ENCODE data around the gene CAMK2D. TPM values are rescaled to one million over a fixed set of nuclear protein-coding genes. Genes with fewer than 3 reads are reported as not detected.
"Not testable (repeated sequence)": the region's sequence is repeated elsewhere in the genome, so short reads cannot be mapped to it uniquely, and the experiment has no call there.

CAMK2D gene
- total and polyA plus RNA-seq, 2 donors = 23.0 to 27.9 TPM

DNA sequence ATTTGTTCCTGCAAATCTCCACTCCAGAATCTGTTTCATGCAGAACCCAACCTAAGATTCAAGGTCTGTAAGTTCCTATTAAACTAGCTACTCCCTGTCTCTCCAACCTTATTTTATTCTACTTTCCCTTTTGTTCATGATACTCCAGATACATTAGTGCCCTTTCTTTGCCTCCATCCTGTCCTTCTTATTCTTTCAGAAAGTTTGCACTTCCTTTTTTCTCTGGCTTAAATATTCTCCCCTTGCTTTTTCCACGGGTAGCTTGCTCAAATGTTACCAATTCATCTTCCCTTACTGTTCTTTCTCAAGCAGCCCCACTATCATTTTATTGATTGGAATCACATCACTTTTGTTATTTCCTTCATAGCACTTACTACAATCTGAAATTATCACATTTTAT lies 72.1 kb downstream of the CAMK2D start:
- Histone ChIP-seq H3K4me1 (ENCODE audit: control insufficient read depth in 2 of 2, insufficient read depth in 2 of 2, low read length in 2 of 2) (peaks cover 4 to 6% of the 10 kb centered on the region in 2 donors), H3K27ac (ENCODE audit: low read depth in 1 of 2, low read length in 1 of 2) (no peak overlapping the region), H3K36me3 (ENCODE audit: control insufficient read depth in 2 of 2, insufficient read depth in 2 of 2, low read length in 1 of 2) (no peaks in the 10 kb centered on the region), H3K27me3 (ENCODE audit: control insufficient read depth in 2 of 2, insufficient read depth in 1 of 2, low read length in 1 of 2) (no peaks in the 10 kb centered on the region), H3K4me3 (ENCODE audit: low read length in 2 of 2) (no peak overlapping the region), H3K9me3 (ENCODE audit: control insufficient read depth in 2 of 2, insufficient read depth in 1 of 2, low read length in 1 of 2) (no peaks in the 10 kb centered on the region)
- DNase-seq (ENCODE audit: low read depth in 6 of 9, low spot score in 9 of 9) = no peak
- WGBS = 47% methylated on average over 1 of the region's 1 CpG

DNA sequence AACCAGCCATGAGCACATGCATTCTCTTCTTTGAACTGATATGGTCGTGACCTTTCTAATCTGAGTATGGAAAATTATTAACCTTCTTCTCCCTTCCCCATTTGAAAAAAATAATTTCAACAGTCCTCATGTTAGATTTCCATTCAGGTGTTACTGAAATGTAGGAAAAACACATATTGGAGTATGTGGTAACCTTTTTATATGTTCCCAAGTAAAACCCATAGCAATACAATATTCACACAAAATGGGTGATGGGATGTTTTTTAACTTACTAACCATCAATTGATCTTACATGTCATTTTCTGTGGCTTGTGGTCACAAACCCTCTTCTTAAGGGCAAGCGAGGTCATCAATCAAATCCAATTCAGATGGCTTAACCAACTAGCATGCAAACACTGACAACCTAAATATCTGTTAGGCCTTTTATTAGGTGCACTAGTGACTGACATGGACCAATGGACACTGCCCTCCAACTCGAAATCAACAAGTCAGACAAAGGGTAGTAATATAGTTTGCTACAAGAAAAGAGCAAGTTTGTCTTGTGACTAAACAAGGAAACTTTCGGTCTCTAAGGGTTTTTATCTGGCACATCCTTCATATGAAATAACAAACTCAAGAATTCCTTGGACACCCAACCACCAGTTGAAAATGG lies 74.3 kb downstream of the CAMK2D start:
- DNase-seq (ENCODE audit: low read depth in 6 of 9, low spot score in 9 of 9) = no peak
- Histone ChIP-seq H3K9me3 (ENCODE audit: control insufficient read depth in 2 of 2, insufficient read depth in 1 of 2, low read length in 1 of 2) (no peaks in the 10 kb centered on the region), H3K27ac (ENCODE audit: low read depth in 1 of 2, low read length in 1 of 2) (no peak overlapping the region), H3K4me1 (ENCODE audit: control insufficient read depth in 2 of 2, insufficient read depth in 2 of 2, low read length in 2 of 2) (peaks cover 9 to 13% of the 10 kb centered on the region in 2 donors), H3K4me3 (ENCODE audit: low read length in 2 of 2) (no peak overlapping the region), H3K36me3 (ENCODE audit: control insufficient read depth in 2 of 2, insufficient read depth in 2 of 2, low read length in 1 of 2) (no peaks in the 10 kb centered on the region), H3K27me3 (ENCODE audit: control insufficient read depth in 2 of 2, insufficient read depth in 1 of 2, low read length in 1 of 2) (no peaks in the 10 kb centered on the region)
- WGBS = 87% methylated on average over 4 of the region's 4 CpGs

- not testable (repeated sequence) for H3K27ac ChIP-seq (ENCODE audit: low read depth in 1 of 2, low read length in 1 of 2); H3K4me3 ChIP-seq (ENCODE audit: low read length in 2 of 2); H3K36me3 ChIP-seq (ENCODE audit: control insufficient read depth in 2 of 2, insufficient read depth in 2 of 2, low read length in 1 of 2); H3K9me3 ChIP-seq (ENCODE audit: control insufficient read depth in 2 of 2, insufficient read depth in 1 of 2, low read length in 1 of 2); H3K27me3 ChIP-seq (ENCODE audit: control insufficient read depth in 2 of 2, insufficient read depth in 1 of 2, low read length in 1 of 2); DNase-seq (ENCODE audit: low read depth in 6 of 9, low spot score in 9 of 9)
- WGBS = 99% methylated on average over 4 of the region's 4 CpGs
- peaks cover 9 to 13% of the 10 kb centered on the region in 2 donors for H3K4me1 ChIP-seq (ENCODE audit: control insufficient read depth in 2 of 2, insufficient read depth in 2 of 2, low read length in 2 of 2)
These were observed 76.4 kb downstream of the CAMK2D start for GRCh38 chr4:113685157-113685556.

DNA sequence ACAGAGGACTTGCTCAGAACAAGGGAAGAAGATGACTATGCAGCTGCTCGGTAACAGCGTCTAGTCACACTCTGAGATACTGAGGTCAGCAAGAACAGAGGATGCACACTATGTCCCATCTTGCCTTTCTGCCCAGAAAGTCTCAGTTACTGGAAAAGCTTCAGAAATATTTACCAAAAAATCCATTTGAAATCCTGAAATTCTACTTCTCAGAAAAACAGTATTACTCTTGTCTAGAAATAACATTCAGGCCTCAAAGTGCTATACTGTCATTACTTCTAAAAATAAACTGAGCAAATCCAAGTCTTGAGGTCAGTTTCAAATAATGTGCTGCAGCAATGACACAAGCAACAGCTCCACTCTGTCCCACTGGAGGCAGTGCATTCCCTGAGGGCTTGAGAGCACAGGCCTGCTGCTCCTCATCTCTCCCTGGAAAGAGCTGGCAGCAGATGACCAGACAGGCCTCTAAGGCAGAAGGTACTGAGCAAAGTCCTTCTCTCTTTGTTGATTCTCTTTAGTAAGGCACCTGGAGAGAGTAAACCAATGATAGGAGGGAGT lies 76.9 kb downstream of the CAMK2D start:
- Histone ChIP-seq H3K36me3 (ENCODE audit: control insufficient read depth in 2 of 2, insufficient read depth in 2 of 2, low read length in 1 of 2) (no peaks in the 10 kb centered on the region), H3K27ac (ENCODE audit: low read depth in 1 of 2, low read length in 1 of 2) (peak overlapping the region in 1 of 2 donors; percentile 32), H3K4me3 (ENCODE audit: low read length in 2 of 2) (no peak overlapping the region), H3K4me1 (ENCODE audit: control insufficient read depth in 2 of 2, insufficient read depth in 2 of 2, low read length in 2 of 2) (peaks cover 9 to 13% of the 10 kb centered on the region in 2 donors), H3K27me3 (ENCODE audit: control insufficient read depth in 2 of 2, insufficient read depth in 1 of 2, low read length in 1 of 2) (no peaks in the 10 kb centered on the region), H3K9me3 (ENCODE audit: control insufficient read depth in 2 of 2, insufficient read depth in 1 of 2, low read length in 1 of 2) (no peaks in the 10 kb centered on the region)
- WGBS = 86% methylated on average over 2 of the region's 2 CpGs
- DNase-seq (ENCODE audit: low read depth in 6 of 9, low spot score in 9 of 9) = peak in 1 of 9 donors; percentile 41

DNA sequence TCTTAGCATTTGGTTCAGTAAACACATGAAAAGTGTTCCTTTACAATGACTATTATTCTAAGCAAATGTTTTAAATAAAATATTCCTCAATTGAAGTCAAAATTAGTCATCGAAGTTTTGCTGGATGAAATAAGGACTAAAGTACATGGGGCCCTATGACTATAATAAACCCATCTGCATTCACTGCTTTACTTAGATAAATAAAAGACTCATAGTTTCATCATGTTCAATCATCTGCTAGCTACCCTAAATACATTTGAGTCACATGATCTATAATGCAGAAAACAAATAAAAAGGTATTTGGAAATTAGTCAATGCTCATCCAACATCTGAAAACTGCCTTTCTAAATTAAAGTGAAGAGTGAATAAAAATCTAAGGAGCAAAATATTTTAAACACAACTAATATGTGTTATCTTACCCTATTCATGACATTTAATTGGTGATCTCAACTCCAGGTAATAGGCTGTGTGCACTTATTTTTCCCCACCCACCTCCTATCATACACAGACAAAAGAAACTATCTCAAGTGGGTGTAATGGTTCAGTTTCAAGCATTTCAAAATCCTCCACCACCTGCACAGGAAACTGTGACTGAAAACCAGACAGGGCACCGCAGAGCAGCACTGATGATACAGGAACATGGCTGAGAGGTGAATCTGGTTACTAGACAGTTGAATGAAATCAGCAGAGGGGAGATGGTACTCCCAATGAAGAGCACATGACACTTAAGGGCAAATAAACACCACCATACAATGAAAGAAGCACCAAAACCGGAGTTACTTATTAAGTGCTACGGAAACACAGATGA lies 78.6 kb downstream of the CAMK2D start:
- Histone ChIP-seq H3K4me3 (ENCODE audit: low read length in 2 of 2) (no peak overlapping the region), H3K27ac (ENCODE audit: low read depth in 1 of 2, low read length in 1 of 2) (peak overlapping the region; percentile 13 to 62), H3K9me3 (ENCODE audit: control insufficient read depth in 2 of 2, insufficient read depth in 1 of 2, low read length in 1 of 2) (no peaks in the 10 kb centered on the region), H3K4me1 (ENCODE audit: control insufficient read depth in 2 of 2, insufficient read depth in 2 of 2, low read length in 2 of 2) (peaks cover 9 to 13% of the 10 kb centered on the region in 2 donors), H3K27me3 (ENCODE audit: control insufficient read depth in 2 of 2, insufficient read depth in 1 of 2, low read length in 1 of 2) (no peaks in the 10 kb centered on the region), H3K36me3 (ENCODE audit: control insufficient read depth in 2 of 2, insufficient read depth in 2 of 2, low read length in 1 of 2) (no peaks in the 10 kb centered on the region)
- WGBS = 57% methylated on average over 4 of the region's 4 CpGs
- DNase-seq (ENCODE audit: low read depth in 6 of 9, low spot score in 9 of 9) = peak; percentile 54 to 92 (median 78)

- H3K4me1 ChIP-seq (ENCODE audit: control insufficient read depth in 2 of 2, insufficient read depth in 2 of 2, low read length in 2 of 2) = peaks cover 2 to 4% of the 10 kb centered on the region in 2 donors
These were observed 82.9 kb downstream of the CAMK2D start for GRCh38 chr4:113678641-113679040.

GRCh38 chr4:113677325-113677724 lies 84.2 kb downstream of the CAMK2D start:
- Histone ChIP-seq H3K36me3 (ENCODE audit: control insufficient read depth in 2 of 2, insufficient read depth in 2 of 2, low read length in 1 of 2) (no peaks in the 10 kb centered on the region), H3K9me3 (ENCODE audit: control insufficient read depth in 2 of 2, insufficient read depth in 1 of 2, low read length in 1 of 2) (no peaks in the 10 kb centered on the region), H3K27ac (ENCODE audit: low read depth in 1 of 2, low read length in 1 of 2) (no peak overlapping the region), H3K4me3 (ENCODE audit: low read length in 2 of 2) (no peak overlapping the region), H3K27me3 (ENCODE audit: control insufficient read depth in 2 of 2, insufficient read depth in 1 of 2, low read length in 1 of 2) (no peaks in the 10 kb centered on the region), H3K4me1 (ENCODE audit: control insufficient read depth in 2 of 2, insufficient read depth in 2 of 2, low read length in 2 of 2) (peaks cover 7 to 8% of the 10 kb centered on the region in 2 donors)
- no peak for DNase-seq (ENCODE audit: low read depth in 6 of 9, low spot score in 9 of 9)
- WGBS = 92% methylated on average over 4 of the region's 4 CpGs

More at GRCh38 chr4:113678641-113679040, 82.9 kb downstream of the CAMK2D start:
- H3K36me3 ChIP-seq (ENCODE audit: control insufficient read depth in 2 of 2, insufficient read depth in 2 of 2, low read length in 1 of 2) = no peaks in the 10 kb centered on the region
- no peak overlapping the region for H3K27ac ChIP-seq (ENCODE audit: low read depth in 1 of 2, low read length in 1 of 2)
- H3K27me3 ChIP-seq (ENCODE audit: control insufficient read depth in 2 of 2, insufficient read depth in 1 of 2, low read length in 1 of 2) = no peaks in the 10 kb centered on the region
- H3K4me3 ChIP-seq (ENCODE audit: low read length in 2 of 2) = no peak overlapping the region
- no peak for DNase-seq (ENCODE audit: low read depth in 6 of 9, low spot score in 9 of 9)
- H3K9me3 ChIP-seq (ENCODE audit: control insufficient read depth in 2 of 2, insufficient read depth in 1 of 2, low read length in 1 of 2) = no peaks in the 10 kb centered on the region

GRCh38 chr4:113675731-113676697 lies 85.5 kb downstream of the CAMK2D start:
- H3K27ac ChIP-seq (ENCODE audit: low read depth in 1 of 2, low read length in 1 of 2) = no peak overlapping the region
- DNase-seq (ENCODE audit: low read depth in 6 of 9, low spot score in 9 of 9) = no peak
- no peaks in the 10 kb centered on the region for H3K36me3 ChIP-seq (ENCODE audit: control insufficient read depth in 2 of 2, insufficient read depth in 2 of 2, low read length in 1 of 2)
- no peak overlapping the region for H3K4me3 ChIP-seq (ENCODE audit: low read length in 2 of 2)
- no peaks in the 10 kb centered on the region for H3K27me3 ChIP-seq (ENCODE audit: control insufficient read depth in 2 of 2, insufficient read depth in 1 of 2, low read length in 1 of 2)
- H3K4me1 ChIP-seq (ENCODE audit: control insufficient read depth in 2 of 2, insufficient read depth in 2 of 2, low read length in 2 of 2) = peaks cover 7 to 8% of the 10 kb centered on the region in 2 donors
- over 99% methylated on average over 2 of the region's 2 CpGs for WGBS
- H3K9me3 ChIP-seq (ENCODE audit: control insufficient read depth in 2 of 2, insufficient read depth in 1 of 2, low read length in 1 of 2) = no peaks in the 10 kb centered on the region
